ENCODE results near the gene DRGX. TPM values are rescaled to one million over a fixed set of nuclear protein-coding genes. Genes with fewer than 3 reads are reported as not detected.
A peak's percentile ranks its signal among the peaks of the same experiment; 100 is the strongest.

DRGX gene
- total and polyA plus RNA-seq, 2 experiments from 2014 or later: 0.09 TPM; not detected in 1

- Histone ChIP-seq H3K4me3 (no peak overlapping the region), H3F3A (ENCODE audit: insufficient read depth) (no peaks in the 10 kb centered on the region), H2AFZ (no peak overlapping the region), H4K20me1 (ENCODE audit: insufficient read depth) (no peaks in the 10 kb centered on the region), H3K27ac (no peak overlapping the region), H3K36me3 (ENCODE audit: low read depth) (no peaks in the 10 kb centered on the region), H3K9ac (no peak overlapping the region), H3K79me2 (ENCODE audit: insufficient read depth) (no peaks in the 10 kb centered on the region), H3K9me2 (ENCODE audit: insufficient read depth) (no peaks in the 10 kb centered on the region), H3K27me3 (replicated peaks; ENCODE audit: insufficient read depth) (peaks cover 99% of the 10 kb centered on the region), H3K4me2 (ENCODE audit: unreplicated experiment) (no peak overlapping the region), H3K9me3 (ENCODE audit: low read depth) (no peaks in the 10 kb centered on the region), H3K4me1 (ENCODE audit: insufficient read depth) (no peaks in the 10 kb centered on the region)
- TF ChIP-seq EZH2phosphoT487 (IDR thresholded peaks at IDR 0.05; ENCODE audit: insufficient read depth, low read depth) (0 out of 2 replicates have a peak, but pooled peaks have one; percentile 13), EZH2 (IDR thresholded peaks at IDR 0.05; ENCODE audit: insufficient read depth, poor library complexity, severe bottlenecking) (peak; percentile 49)
- DNase-seq: no peak
- 11 to 17% methylated on average over 8 of the region's 8 CpGs for WGBS, 2 experiments (ENCODE audit: low coverage in 1 of 2, low lambda C conversion rate in 2 of 2, missing lambda C conversion rate in 2 of 2)
- in situ Hi-C loops (cut with MboI): no loop called here
Observed at GRCh38 chr10:49396666-49396999, 744 bp upstream of the DRGX start.

GRCh38 chr10:49394933-49395740, 752 bp downstream of the DRGX start:
- TF ChIP-seq EZH2 (IDR thresholded peaks at IDR 0.05; ENCODE audit: insufficient read depth, poor library complexity, severe bottlenecking) (peak; percentile 74), EZH2phosphoT487 (IDR thresholded peaks at IDR 0.05; ENCODE audit: insufficient read depth, low read depth) (no peak)
- no peaks in the 10 kb centered on the region for H3K36me3 ChIP-seq (ENCODE audit: low read depth)
- H3F3A ChIP-seq (ENCODE audit: insufficient read depth): no peaks in the 10 kb centered on the region
- no peaks in the 10 kb centered on the region for H3K9me3 ChIP-seq (ENCODE audit: low read depth)
- no peaks in the 10 kb centered on the region for H3K79me2 ChIP-seq (ENCODE audit: insufficient read depth)
- WGBS, 2 experiments (ENCODE audit: low coverage in 1 of 2, low lambda C conversion rate in 2 of 2, missing lambda C conversion rate in 2 of 2): 2 to 3% methylated on average over 36 to 59 of the region's 62 CpGs
- H3K9ac ChIP-seq: no peak overlapping the region
- no peak overlapping the region for H3K4me2 ChIP-seq (ENCODE audit: unreplicated experiment)
- H2AFZ ChIP-seq: no peak overlapping the region
- no peaks in the 10 kb centered on the region for H3K4me1 ChIP-seq (ENCODE audit: insufficient read depth)
- H3K4me3 ChIP-seq: no peak overlapping the region
- in situ Hi-C loops (cut with MboI): no loop called here
- H4K20me1 ChIP-seq (ENCODE audit: insufficient read depth): no peaks in the 10 kb centered on the region
- H3K27ac ChIP-seq: no peak overlapping the region
- DNase-seq: peak; percentile 20
- H3K9me2 ChIP-seq (ENCODE audit: insufficient read depth): no peaks in the 10 kb centered on the region
- peaks cover 95% of the 10 kb centered on the region for H3K27me3 ChIP-seq (replicated peaks; ENCODE audit: insufficient read depth)

- H3K9ac ChIP-seq: no peak overlapping the region
- H2AFZ ChIP-seq: no peak overlapping the region
- H3K9me2 ChIP-seq (ENCODE audit: insufficient read depth): no peaks in the 10 kb centered on the region
- H3K4me2 ChIP-seq (ENCODE audit: unreplicated experiment): no peak overlapping the region
- H3F3A ChIP-seq (ENCODE audit: insufficient read depth): no peaks in the 10 kb centered on the region
- peaks cover 88% of the 10 kb centered on the region for H3K27me3 ChIP-seq (replicated peaks; ENCODE audit: insufficient read depth)
- H3K9me3 ChIP-seq (ENCODE audit: low read depth): no peaks in the 10 kb centered on the region
- no peak for TF ChIP-seq EZH2 (IDR thresholded peaks at IDR 0.05; ENCODE audit: insufficient read depth, poor library complexity, severe bottlenecking)
- no peak for TF ChIP-seq EZH2phosphoT487 (IDR thresholded peaks at IDR 0.05; ENCODE audit: insufficient read depth, low read depth)
- DNase-seq: no peak
- no peak overlapping the region for H3K27ac ChIP-seq
- H3K4me3 ChIP-seq: no peak overlapping the region
- no peaks in the 10 kb centered on the region for H3K4me1 ChIP-seq (ENCODE audit: insufficient read depth)
- H3K36me3 ChIP-seq (ENCODE audit: low read depth): no peaks in the 10 kb centered on the region
- no peaks in the 10 kb centered on the region for H4K20me1 ChIP-seq (ENCODE audit: insufficient read depth)
- H3K79me2 ChIP-seq (ENCODE audit: insufficient read depth): no peaks in the 10 kb centered on the region
- in situ Hi-C loops (cut with MboI): no loop called here
- 49 to 50% methylated on average over 4 of the region's 4 CpGs for WGBS, 2 experiments (ENCODE audit: low coverage in 1 of 2, low lambda C conversion rate in 2 of 2, missing lambda C conversion rate in 2 of 2)
Observed at GRCh38 chr10:49393757-49394156, 2.1 kb downstream of the DRGX start.

DNA sequence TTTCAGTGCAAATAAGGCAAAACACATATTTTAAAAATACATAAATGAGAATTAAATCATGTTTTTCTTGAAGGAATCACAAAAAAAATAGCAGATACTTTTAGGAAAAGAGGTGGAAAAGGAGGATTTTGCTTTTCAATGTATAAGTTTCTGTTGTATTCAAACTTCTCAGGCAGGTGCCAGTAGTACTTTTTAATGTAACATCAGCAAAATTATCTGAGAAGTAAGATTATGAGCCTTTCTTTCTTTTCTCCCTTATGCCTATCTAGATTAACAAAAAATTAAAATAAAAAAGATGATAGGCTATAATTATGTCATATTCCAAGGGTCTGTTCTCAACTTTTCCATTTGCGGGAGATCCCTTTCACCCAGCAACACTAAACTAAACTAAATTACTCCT, 2.6 kb downstream of the DRGX start:
- in situ Hi-C loops (cut with MboI): no loop called here
- H3K4me3 ChIP-seq: no peak overlapping the region
- H3K4me2 ChIP-seq (ENCODE audit: unreplicated experiment): no peak overlapping the region
- no peaks in the 10 kb centered on the region for H3K9me2 ChIP-seq (ENCODE audit: insufficient read depth)
- no peaks in the 10 kb centered on the region for H3K36me3 ChIP-seq (ENCODE audit: low read depth)
- H3K27ac ChIP-seq: no peak overlapping the region
- peaks cover 84% of the 10 kb centered on the region for H3K27me3 ChIP-seq (replicated peaks; ENCODE audit: insufficient read depth)
- TF ChIP-seq EZH2 (IDR thresholded peaks at IDR 0.05; ENCODE audit: insufficient read depth, poor library complexity, severe bottlenecking) (no peak), EZH2phosphoT487 (IDR thresholded peaks at IDR 0.05; ENCODE audit: insufficient read depth, low read depth) (no peak)
- no peaks in the 10 kb centered on the region for H3K9me3 ChIP-seq (ENCODE audit: low read depth)
- no peak overlapping the region for H2AFZ ChIP-seq
- no peaks in the 10 kb centered on the region for H3K79me2 ChIP-seq (ENCODE audit: insufficient read depth)
- H3F3A ChIP-seq (ENCODE audit: insufficient read depth): no peaks in the 10 kb centered on the region
- no peak for DNase-seq
- H4K20me1 ChIP-seq (ENCODE audit: insufficient read depth): no peaks in the 10 kb centered on the region
- H3K4me1 ChIP-seq (ENCODE audit: insufficient read depth): no peaks in the 10 kb centered on the region
- WGBS, 2 experiments (ENCODE audit: low coverage in 1 of 2, low lambda C conversion rate in 2 of 2, missing lambda C conversion rate in 2 of 2): 79 to 88% methylated on average over 1 of the region's 1 CpG
- H3K9ac ChIP-seq: no peak overlapping the region

All from GM23248 (cell line).